Thyroid gland (tissue), 4 donors: ENCODE measurements around the gene UBE2Q1.

Source experiments
- CTCF ChIP-seq, 6 experiments: fragments of 200-600 bp in 3 of 6; fragments of 450-650 bp in 3 of 6; sonication (generic) in 3 of 6; IDR thresholded peaks; one replicate each; pipeline ENCODE4 v1.5.1; 2016 to 2019; ENCODE audit warnings: antibody characterized with exemption in 6 of 6, mild to moderate bottlenecking in 2 of 6, inconsistent platforms in 1 of 6, moderate library complexity in 1 of 6
- POLR2A ChIP-seq, 2 donors: fragments of 450-650 bp; IDR thresholded peaks; one replicate each; pipeline ENCODE4 v1.6.1; 2017; ENCODE audit warnings: antibody characterized with exemption in 2 of 2, mild to moderate bottlenecking in 2 of 2, moderate library complexity in 1 of 2

DNA sequence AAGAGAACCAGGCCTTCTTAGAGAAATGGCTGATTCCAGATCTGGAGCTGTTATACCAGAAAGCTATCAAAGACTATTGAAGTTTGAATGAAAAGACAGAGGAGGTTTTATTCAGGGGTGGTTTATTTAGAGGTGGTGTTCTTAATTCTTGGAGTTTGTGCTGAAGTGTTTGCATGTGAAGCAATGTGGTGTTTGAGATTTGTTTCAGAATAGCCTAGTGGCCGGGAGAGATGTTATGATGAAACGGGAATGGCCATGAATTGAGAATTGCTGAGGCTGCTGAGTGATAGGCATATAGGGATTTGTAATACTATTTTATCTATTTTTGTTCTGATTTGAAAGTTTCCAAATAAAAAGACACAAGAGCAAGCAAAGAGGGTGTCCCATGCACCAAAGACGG lies 45.7 kb downstream of the UBE2Q1 start:
- TF ChIP-seq CTCF (IDR thresholded peaks at IDR 0.05) (no peak), POLR2A (IDR thresholded peaks at IDR 0.05) (no peak)
